Stomach (tissue), 4 donors: ENCODE results near the gene CRYBG1.

Source experiments
- EP300 ChIP-seq: sonication (generic); formaldehyde crosslinking; IDR thresholded peaks from one replicate; pipeline ENCODE4 v1.6.1; 2017; ENCODE audit warnings: antibody characterized with exemption
- POLR2A ChIP-seq, 4 donors: fragments of 450-650 bp; IDR thresholded peaks; one replicate each; pipeline ENCODE4 v1.6.1; 2016; ENCODE audit warnings: antibody characterized with exemption in 4 of 4, control low read depth in 2 of 4, mild to moderate bottlenecking in 1 of 4, moderate library complexity in 1 of 4
- POLR2AphosphoS5 ChIP-seq, 3 donors: sonication (generic); formaldehyde crosslinking; IDR thresholded peaks; one replicate each; pipeline ENCODE4 v1.6.1; 2016; ENCODE audit warnings: antibody characterized with exemption in 3 of 3
- TF ChIP-seq, protein P1 (sequence below), 7 experiments: fragments of 450-650 bp in 4 of 7; fragments of 200-600 bp in 3 of 7; sonication (generic) in 3 of 7; IDR thresholded peaks; one replicate each; pipeline ENCODE4 v1.5.1; 2016 to 2019; ENCODE audit warnings: antibody characterized with exemption in 7 of 7, control low read depth in 2 of 7, mild to moderate bottlenecking in 1 of 7

DNA sequence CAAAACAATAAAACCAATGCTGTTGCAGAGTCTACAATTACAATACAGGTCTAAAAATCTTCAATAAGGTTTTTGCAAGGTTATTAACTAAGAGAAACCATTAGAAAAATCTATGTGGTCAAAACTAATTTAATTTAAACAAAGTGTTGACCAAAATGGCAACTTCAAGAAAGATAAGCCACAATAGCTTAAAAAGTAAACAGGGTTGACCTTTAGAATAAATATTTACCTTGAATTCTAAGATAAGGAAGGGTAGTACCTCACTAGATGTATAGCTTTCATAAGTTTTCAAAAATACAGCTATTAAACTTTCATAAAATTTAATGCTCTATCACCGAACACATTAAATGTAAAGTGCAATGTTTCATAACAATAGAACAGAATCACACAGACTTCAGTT lies 257.3 kb downstream of the CRYBG1 start:
- TF ChIP-seq EP300 (no peak), POLR2A (IDR thresholded peaks at IDR 0.05) (no peak), POLR2AphosphoS5 (IDR thresholded peaks at IDR 0.05) (no peak)
- TF ChIP-seq, protein P1, sequence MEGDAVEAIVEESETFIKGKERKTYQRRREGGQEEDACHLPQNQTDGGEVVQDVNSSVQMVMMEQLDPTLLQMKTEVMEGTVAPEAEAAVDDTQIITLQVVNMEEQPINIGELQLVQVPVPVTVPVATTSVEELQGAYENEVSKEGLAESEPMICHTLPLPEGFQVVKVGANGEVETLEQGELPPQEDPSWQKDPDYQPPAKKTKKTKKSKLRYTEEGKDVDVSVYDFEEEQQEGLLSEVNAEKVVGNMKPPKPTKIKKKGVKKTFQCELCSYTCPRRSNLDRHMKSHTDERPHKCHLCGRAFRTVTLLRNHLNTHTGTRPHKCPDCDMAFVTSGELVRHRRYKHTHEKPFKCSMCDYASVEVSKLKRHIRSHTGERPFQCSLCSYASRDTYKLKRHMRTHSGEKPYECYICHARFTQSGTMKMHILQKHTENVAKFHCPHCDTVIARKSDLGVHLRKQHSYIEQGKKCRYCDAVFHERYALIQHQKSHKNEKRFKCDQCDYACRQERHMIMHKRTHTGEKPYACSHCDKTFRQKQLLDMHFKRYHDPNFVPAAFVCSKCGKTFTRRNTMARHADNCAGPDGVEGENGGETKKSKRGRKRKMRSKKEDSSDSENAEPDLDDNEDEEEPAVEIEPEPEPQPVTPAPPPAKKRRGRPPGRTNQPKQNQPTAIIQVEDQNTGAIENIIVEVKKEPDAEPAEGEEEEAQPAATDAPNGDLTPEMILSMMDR (IDR thresholded peaks at IDR 0.05), result no peak
